GM12878 (cell line): ENCODE data around the gene NR3C1.

ENCODE experiments used
- CTCF ChIP-seq, 3 experiments: IDR thresholded peaks in 2 of 3; conservative IDR thresholded peaks in 1 of 3; 2 replicates each; pipeline ENCODE4 v1.5.1; 2011; ENCODE audit warnings: low read depth in 3 of 3, low read length in 3 of 3, mild to moderate bottlenecking in 3 of 3, control low read depth in 2 of 3, moderate library complexity in 2 of 3, inconsistent platforms in 1 of 3, mixed read lengths in 1 of 3; ENCODE audit not compliant: control insufficient read depth in 2 of 3, insufficient read depth in 1 of 3; ENCODE audit errors: extremely low read depth in 1 of 3
- EZH2 ChIP-seq: IDR thresholded peaks from 2 replicates; pipeline ENCODE4 v1.6.1; 2012; ENCODE audit warnings: low read depth, mild to moderate bottlenecking, control low read depth, inconsistent platforms, low read length, borderline replicate concordance; ENCODE audit not compliant: control insufficient read depth
- JUNB ChIP-seq: IDR thresholded peaks from 2 replicates; pipeline ENCODE4 v1.6.1; 2016; ENCODE audit warnings: antibody characterized with exemption, mild to moderate bottlenecking
- POLR2AphosphoS5 ChIP-seq: IDR thresholded peaks from 2 replicates; pipeline ENCODE4 v1.6.1; 2011; ENCODE audit warnings: mild to moderate bottlenecking, low read length, inconsistent platforms
- ZNF207 ChIP-seq: fragments of 450-650 bp; IDR thresholded peaks from 2 replicates; pipeline ENCODE4 v1.6.1; 2014; ENCODE audit warnings: antibody characterized with exemption, mild to moderate bottlenecking, borderline replicate concordance

DNA sequence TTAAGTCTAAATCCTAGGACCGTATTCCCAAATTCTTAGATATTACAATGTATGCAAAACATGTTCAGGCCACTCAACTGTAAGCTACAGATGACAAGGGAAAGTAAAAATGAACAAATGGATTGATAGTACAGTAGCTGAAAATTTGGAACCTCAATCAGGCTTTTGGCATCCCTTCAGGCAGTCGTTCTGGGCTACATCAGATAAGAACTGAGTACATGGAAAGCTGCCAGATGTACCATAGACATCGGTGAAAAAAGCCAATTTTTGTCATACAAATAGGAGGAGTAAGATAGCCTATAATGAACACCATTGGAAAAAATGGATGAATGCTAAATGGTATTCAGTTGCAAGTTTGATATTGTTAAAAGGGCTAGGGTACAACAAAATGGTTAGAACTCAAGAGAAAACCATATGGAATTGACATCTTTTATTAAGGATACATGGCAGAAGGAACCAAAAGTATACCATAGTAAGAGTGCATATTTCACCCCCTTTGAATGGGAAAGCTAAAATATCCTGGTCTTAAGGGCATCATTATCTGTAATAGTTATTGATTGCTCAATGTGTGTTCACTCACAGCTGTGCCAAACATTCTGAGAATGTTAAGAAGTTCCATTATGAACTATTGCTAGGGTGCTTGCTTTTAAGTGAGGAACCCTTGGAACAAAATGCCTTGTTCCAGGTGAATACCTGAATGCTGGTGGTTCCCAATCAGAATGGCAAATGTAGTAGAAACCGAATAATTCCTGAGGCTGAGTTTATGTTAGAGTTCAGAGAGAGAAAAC is 86.4 kb downstream of the NR3C1 start:
- TF ChIP-seq CTCF (IDR thresholded peaks at IDR 0.05 in 2 of 3, conservative IDR thresholded peaks at IDR 0.05 in 1 of 3; ENCODE audit: control insufficient read depth in 2 of 3, extremely low read depth in 1 of 3, insufficient read depth in 1 of 3, low read depth in 3 of 3, low read length in 3 of 3) (no peak), EZH2 (no peak), JUNB (no peak), POLR2AphosphoS5 (no peak), ZNF207 (no peak)
